GM19467 (cell line): ENCODE measurements around the gene RPL31.
"Not testable (repeated sequence)": the region's sequence is repeated elsewhere in the genome, so short reads cannot be mapped to it uniquely, and the experiment has no call there.

Experiments
- ATAC-seq: cut with Tn5 transposase; IDR thresholded peaks from one replicate; pipeline ENCODE4 v1.9.1; 2021; ENCODE audit warnings: mild to moderate bottlenecking, moderate library complexity; ENCODE audit not compliant: unreplicated experiment

Gene RPL31

DNA sequence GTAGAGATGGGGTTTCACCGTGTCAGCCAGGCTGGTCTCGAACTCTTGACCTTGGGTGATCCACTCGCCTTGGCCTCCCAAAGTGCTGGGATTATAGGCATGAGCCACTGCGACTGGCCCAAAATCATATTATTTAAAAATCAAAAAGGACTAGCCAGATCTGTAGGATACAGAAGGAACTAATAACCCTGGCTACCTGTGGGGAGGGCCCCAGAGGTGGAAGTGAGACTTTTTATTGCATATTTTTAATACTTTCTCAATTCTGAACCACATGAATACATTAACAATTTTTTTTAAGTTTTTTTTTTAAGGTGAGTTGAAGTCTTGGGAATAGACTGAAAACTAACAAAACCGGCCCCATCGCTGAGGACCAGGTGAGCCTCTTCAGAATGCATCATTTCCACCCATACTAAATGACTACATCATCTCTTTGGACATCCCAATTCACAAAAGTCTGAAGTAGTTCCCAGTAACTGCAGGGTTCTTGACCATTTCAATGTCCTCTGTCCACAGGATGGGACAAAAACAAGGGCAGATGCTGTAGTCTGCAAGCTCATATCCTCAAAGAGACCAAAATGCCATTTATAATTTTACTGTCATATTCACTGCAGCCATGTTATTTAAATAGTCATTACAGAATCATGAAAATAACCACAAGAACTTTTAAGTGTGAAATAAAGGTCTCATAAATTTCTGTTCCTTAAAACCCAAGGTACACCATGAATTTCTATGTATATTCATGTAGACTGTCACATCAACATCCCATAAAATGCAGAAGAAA, 21.4 kb downstream of the RPL31 start:
- no peak for ATAC-seq

DNA sequence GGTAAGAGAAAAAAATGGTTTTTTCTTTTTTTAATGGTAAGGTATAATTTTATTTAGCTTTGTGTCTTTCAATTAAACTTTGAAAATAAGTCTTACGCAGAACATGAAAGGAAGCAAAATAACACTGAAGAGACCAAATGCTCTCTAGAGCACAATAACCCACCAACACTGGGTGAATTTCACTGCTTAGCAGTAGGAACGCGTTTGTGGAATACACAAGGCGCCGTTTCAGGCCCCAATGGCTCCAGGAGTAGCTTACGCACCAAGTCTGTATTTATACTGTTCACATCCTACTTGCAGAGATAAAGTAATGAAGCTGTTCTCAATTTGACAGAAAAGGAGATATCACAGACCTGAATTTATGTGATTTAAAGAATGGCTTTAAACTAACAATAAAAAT, 23.5 kb downstream of the RPL31 start:
- ATAC-seq = no peak

DNA sequence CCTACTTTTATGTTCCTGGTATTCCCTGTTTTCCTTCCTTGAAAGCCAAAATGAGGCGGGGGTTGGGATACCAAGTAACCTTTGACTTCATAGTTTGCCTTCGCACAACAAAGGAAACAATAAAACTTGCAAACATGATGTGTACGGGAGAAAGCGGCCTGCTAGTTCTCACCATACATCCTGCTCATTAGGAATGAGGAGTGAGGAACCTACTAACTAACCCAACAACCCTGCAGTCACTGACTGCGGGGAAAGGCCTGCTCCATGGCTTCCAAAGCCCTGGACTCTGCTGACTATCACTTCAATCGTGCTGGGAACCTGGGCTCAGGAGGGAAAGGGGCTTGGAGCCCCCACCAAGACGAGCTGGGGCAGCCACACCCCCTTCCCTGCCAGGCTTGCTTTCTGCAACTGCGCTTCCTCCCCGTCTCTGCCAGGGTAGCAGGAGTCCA, 24.2 kb downstream of the RPL31 start:
- ATAC-seq = no peak

DNA sequence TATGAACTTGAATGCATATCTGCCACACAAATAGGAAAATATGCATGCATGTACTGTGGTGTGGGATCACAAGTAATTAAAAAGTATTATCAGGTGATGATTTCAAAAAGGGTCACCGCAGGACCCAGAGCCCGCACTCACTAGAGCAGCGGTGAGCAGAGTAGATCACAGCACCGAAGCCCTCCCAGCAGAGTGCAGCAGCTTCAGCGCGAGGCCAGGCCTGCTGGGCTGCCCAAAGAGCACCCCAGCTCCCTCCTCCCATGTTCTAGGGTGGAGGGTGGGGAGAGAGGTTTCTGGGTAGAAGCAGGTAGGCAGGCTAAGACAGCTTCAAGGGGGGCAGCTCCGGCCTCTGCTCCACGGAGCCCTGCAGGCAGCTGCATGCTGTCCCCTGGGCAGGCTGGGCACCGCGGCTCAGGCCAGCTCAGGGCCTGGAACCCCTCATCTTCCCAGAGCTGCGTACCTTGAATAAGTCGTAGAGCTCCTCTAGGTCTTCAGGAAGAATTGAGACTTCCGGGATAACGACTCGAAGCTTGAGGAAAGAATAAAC, 24.9 kb downstream of the RPL31 start:
- ATAC-seq = no peak

DNA sequence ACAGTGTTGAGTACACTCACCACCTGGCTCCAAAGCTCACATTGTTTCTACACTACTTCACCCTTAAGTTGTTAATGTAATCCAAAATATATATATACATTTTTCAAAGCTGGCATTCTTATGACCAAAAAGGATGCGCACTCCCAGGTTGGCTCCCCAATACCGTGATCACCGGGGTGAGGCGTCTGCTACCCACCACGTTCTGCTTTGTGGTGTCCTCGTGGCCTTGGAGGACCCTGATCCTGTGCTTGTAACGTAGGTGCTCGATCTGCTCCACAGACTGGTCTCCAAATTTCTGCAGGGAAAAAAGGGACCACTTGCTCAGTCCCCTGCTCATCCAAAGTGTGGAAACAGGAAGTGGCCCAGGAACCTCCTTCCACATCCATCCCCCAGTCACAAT, 25.8 kb downstream of the RPL31 start:
- no peak for ATAC-seq

DNA sequence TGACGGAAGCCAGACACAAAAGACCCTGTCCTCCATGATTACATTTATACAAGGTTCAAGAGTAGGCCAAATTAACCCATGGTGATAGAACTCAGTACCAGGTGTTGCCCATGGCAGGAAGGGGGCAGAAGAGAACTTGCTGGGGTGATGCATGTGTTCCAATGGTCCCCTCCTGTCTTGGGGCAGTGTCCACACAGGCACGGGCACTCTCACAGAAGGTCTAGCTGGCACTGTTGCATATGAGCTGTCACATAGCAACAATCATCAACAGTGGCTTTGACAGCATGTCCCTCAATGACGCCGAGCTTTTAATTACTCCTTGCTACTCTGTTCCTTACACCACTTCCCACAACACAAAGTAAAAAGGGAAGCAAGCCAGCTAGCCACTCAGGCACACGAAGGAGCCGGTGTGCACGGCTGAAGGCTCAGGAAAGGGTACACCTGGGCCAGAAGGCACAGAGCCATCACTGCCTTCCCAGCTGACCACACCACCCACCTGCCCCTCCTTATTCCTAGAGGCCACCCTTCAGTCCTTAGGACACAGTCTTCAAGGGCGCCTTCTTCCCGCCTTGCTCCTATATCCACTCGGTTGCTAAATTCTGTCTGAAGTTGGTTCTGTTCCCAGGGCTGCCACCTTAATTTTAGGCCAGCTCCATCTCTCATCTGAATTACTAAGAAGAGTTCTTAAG, 28.9 kb downstream of the RPL31 start:
- no peak for ATAC-seq

DNA sequence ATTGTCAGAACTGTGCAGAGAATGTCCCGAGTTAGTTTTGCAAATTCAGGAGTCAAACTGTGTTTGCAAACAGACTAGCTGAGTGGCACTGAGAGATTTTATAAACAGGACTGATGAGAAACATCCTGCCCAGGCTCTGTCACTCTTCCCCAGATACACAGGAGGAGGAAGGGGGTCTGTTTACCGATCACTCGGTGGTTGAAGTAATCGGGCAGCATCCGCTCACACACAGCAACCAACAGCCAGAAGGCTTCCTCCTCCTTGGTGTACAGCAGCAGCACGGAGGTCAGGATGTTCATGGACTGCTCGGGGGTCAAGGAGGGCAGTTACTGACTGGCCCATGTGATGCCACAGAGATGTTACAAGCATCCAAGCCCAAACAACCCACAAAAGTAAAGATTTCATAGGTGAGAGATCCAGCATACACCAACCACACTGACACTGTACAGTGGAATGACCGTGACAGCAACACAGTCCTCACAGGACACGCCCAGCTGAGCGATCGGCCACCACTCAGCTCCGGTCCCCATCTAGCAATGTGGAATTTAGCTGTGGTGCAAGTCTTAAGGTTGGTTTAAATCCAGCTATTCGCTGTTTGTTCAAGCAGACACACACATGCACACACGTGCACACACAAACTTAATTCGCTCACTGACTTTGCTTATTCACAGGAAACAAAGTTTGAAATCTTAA, 30.1 kb downstream of the RPL31 start:
- ATAC-seq = no peak

DNA sequence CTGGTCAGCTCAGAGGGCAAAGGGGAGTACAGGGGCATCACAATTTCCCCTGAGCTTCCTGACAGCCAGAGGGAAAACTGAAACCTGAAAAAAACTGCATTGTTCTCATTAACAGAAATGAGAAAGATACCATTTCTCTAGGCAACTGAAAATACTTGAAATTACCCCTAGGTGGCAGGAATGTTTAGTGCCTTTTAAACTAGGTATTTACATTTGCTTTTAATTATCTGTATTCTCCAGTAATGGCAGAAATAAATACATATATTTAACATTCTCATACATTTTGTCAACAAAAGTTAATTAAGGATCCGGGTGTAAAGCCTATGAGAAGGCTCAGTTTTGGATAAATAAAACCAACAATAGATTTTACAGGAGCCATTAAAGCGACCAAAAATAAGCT, 34.5 kb downstream of the RPL31 start:
- ATAC-seq = no peak

DNA sequence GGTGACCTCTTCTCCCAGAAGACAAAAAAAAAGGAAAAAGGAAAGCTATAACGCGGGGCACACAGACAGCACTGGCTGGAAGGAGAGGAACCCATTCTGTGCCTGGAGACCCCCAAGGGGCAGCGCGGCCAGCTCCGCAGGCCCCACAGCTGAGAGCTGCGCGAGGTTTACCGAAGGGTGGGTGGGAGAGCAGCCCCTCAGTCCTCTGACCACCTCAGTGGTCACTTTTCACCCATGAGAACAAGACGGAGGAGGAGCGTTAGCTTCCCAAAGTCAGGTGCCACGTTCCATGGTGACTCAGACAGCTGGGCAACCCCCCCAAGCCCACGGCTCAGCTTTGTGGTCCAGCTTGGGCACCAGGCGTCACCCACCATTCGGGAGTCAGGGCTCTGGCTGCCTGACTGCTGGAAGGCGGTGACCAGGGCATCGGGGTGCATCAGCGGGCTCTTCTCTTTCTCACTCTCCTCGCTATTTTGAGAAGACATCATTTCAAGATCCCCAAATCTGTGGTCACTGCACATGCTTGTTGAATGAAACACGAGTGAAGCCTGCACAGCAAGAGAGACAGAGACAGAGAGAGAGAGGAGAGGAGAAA, 35.2 kb downstream of the RPL31 start:
- ATAC-seq = no peak

DNA sequence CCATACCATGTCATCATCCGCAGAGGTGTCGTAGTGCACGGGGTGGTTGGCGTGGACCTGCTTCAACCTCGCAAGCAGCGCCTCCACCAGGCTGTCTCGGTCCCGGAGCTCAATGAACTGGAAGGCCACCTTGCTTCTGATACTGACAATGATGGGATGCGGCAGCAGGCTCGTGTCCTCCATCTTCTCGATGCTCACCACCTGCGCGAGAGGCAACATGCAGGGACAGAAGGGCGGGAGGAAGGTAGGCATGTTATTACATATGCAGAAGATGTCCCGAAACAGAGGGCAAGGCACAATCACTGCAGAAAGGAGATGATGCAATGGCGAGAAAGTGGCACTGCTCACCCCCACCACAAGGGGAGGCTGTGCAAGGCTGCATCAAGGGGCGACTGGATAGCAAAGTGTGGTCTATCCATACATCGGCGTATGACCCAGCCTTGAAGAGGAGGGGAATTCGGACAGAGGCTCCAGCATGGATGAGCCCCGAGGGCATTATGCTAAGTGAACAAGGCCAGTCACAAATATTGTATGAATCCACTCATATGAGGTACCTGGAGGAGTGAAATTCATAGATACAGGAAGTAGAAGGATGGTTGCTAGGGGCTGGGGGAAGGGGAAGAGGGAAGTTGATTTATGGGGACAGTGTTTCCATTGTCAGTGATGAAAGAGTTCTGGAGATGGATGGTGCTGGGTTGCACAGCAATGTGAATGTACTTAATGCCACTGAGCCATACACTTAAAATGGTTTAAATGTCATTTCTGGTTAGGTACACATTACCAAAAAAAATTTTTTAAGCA, 36.6 kb downstream of the RPL31 start:
- ATAC-seq = no peak

DNA sequence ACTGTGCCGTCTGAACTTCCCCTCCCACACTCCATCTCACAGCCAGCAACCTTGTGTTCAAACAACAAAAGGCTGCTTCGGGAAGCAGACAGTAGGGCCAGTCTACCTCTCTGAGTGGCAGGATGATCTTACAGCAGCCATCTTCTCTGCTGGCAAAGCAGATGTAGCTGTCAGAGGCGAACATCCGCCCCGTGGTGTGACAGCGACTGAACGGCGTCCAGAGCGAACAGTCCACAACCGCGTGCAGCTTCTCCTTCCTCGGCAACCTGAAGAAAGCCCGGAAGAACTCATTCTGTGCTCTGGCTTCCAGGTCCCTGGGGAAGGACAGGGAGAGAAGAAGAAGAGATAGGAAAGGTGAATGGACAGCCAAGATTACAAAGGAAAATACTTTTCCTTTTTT, 38.0 kb downstream of the RPL31 start:
- no peak for ATAC-seq

DNA sequence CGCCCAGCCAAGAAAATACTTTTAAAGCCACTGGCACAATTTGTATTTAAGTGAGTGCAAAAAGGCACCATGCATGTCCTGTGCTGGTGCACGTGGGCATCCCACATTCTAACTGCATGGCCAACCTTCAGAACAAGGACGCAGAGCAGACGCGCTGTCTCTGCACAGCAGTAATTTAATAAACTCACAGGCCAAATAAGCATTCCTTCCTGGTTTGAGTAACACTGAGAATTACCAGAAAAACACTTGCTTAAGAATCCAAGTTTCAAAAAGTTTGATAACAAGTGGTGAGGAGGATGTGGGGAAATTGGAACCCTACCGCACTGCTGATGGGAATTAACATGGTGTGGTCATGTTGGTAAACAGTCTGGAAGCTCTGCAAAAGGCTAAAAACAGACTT, 38.7 kb downstream of the RPL31 start:
- no peak for ATAC-seq

DNA sequence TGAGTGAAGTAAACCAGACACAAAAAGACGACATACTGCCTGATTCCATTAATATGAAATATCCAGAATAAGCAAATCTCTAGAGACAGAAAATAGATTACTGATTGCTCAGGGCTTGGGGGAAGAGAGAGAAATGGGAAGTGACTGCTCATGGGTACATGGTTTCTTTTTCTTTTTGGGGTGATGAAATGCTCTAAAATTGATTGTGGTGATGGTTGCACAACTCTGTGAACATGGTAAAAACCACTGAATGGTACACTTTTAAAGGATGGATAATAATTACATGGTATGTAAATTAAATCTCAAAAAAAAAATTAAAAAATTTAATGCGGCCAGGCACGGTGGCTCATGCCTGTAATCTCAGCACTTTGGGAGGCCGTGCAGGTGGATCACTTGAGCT, 39.3 kb downstream of the RPL31 start:
- no peak for ATAC-seq

DNA sequence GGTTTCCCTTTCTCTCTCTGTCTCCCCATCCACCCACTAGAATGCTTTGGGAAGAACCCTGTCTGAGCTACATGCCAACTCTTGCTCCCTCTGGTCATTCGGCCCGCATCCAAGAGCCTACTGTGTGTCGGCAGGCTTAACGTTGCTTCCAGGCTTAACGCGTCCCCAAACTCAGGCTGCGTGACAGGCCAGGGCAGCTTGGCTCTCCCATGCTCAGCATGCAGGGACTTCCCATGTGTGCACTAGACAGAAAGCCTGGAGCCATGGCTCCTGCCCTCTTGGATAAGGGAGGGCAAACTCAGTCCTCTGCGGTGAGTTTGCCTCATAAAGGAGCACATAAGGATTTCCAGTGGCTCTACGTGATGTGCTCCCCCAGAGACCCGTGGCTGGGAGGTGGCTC, 43.2 kb downstream of the RPL31 start:
- ATAC-seq = no peak

DNA sequence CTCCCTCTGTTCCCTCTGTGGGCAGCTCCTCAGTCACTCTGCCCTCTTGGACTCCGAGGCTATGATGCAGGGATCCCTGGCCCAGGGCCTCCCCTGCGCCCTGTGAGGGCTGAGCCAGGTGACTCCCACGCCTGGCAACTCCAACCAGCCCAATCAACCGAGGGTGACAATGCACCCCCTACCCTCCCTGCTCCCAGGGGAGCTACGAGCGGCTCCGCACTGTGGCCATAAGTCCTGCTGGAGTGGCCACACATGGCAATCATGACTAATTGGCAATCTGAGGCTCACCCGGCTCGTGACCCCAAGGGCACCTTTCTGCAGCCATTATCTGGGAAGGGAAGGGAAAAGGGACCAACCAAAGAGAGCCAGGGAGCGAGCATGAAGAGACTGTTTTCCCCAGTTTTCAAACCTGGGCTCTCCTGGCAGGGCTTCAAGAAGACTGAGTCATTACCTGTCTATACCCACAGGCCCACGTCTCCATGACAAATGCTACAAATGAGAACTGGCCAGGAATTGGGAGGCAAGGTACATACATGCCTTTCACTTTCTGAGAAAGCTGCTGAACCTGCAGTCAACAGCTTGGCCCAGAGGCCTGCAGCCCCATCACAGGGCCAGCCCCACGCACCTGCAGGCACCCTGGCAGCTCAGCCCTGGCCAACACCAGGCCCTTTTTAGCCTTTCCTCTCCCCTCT, 45.1 kb downstream of the RPL31 start:
- ATAC-seq = no peak

DNA sequence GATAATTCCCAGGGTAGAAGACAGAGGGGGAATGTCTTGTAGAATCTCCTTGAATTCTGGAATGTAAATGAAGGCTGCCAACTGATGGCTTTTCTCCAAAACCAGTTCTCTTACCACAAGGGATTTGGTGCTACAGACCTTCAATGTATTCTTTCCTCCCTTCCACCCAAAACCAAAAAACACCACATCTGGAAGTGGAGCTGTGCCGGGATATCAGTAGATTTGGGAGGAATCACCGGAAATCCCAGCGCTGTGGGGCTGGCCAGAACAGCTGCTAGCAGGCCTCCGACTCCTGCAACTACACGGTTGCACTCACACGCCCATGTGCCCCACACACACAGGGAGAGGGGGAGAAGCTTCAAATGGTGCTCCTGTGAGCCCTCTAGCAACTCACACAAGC, 45.7 kb downstream of the RPL31 start:
- no peak for ATAC-seq

DNA sequence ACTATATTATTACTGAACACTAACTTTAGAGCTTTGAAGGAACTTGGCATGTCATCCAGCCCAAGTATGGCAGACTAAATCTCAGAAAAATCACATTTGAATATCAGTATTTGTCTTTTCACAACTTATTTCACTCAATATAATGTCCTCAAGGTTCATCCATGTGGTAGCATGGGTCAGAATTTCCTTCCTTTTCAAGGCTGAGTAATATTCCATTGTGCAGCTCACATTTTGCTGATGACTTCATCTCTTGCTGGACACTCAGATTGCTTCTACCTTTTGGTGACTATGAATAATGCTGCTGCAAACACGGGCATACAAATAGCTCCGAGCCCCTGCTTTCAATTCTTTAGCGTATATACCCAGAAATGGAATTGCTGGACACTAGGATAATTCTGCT, 46.7 kb downstream of the RPL31 start:
- ATAC-seq = no peak

DNA sequence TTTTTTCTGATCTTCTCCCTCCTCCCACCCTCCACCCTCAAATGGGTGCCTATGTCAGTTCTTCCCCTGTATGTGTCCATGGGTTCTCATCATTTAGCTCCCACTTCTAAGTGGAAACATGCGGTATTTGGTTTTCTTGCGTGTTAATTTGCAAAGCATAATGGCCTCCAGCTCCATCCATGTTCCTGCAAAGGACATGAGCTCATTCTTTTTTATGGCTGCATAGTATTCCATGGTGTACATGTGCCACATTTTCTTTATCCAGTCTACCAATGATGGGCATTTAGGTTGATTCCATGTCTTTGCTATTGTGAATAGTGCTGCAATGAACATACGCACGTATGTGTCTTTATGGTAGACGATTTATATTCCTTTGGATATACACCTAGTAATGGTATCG, 48.8 kb downstream of the RPL31 start:
- not testable (repeated sequence) for ATAC-seq

DNA sequence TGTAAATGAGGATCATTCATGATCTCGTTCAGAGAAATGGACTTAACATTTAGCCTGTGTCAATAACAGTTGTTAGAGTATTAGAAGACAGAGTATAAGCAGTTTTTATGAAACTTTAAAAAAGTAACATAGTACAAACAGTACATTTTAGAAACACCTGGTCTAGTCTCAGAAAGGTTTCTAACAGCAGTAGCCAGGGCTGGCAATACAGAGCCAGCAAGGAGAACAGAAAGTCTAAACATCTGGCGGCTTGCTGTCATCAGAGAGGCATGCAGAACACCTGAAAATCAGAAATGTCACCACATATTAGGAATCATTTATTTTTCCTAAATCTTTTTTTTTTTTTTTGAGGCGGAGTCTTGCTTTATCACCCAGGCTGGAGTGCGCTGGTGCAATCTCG, 50.1 kb downstream of the RPL31 start:
- no peak for ATAC-seq

DNA sequence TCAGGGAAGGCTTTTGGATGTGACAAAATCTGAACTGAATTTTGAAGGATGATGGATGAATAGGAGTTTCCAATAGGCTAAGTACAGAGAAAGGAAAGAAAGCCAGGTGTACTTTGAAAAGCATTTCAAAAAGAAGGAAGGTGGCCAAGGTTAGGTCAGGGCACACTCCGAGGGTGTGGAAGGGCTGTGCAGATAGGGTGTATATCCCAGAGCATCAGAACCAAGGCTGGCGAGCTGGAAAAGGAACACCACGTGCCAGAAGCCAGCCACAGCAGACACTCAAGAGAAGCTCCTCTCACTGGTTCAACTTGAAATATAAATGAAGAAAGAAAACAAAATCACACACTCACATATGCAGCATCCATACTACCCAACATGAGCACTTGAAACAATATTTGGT, 51.0 kb downstream of the RPL31 start:
- no peak for ATAC-seq
